ENCODE data around the gene SH3D21. TPM values are rescaled to one million over a fixed set of nuclear protein-coding genes. Genes with fewer than 3 reads are reported as not detected.

Gene SH3D21
- total RNA-seq, 1 donor from 2014 or later = 8.5 TPM

- Histone ChIP-seq H3K4me3 (no peak overlapping the region), H3K9me3 (no peaks in the 10 kb centered on the region), H3K36me3 (no peaks in the 10 kb centered on the region), H3K4me1 (peaks cover 12% of the 10 kb centered on the region), H3K27ac (no peak overlapping the region), H3K27me3 (ENCODE audit: low read depth) (no peaks in the 10 kb centered on the region)
- intact Hi-C loops (cut with DNase I) = no loop called here
- no peak for TF ChIP-seq CTCF (IDR thresholded peaks at IDR 0.05)
- ATAC-seq (no peak), DNase-seq (no peak)
Observed at GRCh38 chr1:36329817-36330216, 23.6 kb downstream of the SH3D21 start.

GRCh38 chr1:36330940-36331339 is 24.8 kb downstream of the SH3D21 start:
- DNase-seq = no peak
- H3K27ac ChIP-seq = no peak overlapping the region

GRCh38 chr1:36337830-36338229 is 31.7 kb downstream of the SH3D21 start:
- no peak for TF ChIP-seq CTCF (IDR thresholded peaks at IDR 0.05)
- no peak overlapping the region for H3K27ac ChIP-seq
- DNase-seq (no peak), ATAC-seq (no peak)
- no peaks in the 10 kb centered on the region for H3K27me3 ChIP-seq (ENCODE audit: low read depth)
- H3K36me3 ChIP-seq = peaks cover 31% of the 10 kb centered on the region
- H3K4me1 ChIP-seq = peaks cover 19% of the 10 kb centered on the region
- intact Hi-C loops (cut with DNase I) = no loop called here
- no peaks in the 10 kb centered on the region for H3K9me3 ChIP-seq
- H3K4me3 ChIP-seq = no peak overlapping the region

More at GRCh38 chr1:36330940-36331339, 24.8 kb downstream of the SH3D21 start:
- TF ChIP-seq CTCF (IDR thresholded peaks at IDR 0.05) = no peak
- Histone ChIP-seq H3K27me3 (ENCODE audit: low read depth) (no peaks in the 10 kb centered on the region), H3K36me3 (no peaks in the 10 kb centered on the region), H3K9me3 (no peaks in the 10 kb centered on the region), H3K4me1 (peaks cover 12% of the 10 kb centered on the region), H3K4me3 (no peak overlapping the region)
- ATAC-seq = no peak
- intact Hi-C loops (cut with DNase I) = no loop called here

GRCh38 chr1:36339215-36339614 is 33.0 kb downstream of the SH3D21 start:
- peaks cover 44% of the 10 kb centered on the region for H3K36me3 ChIP-seq
- TF ChIP-seq CTCF (IDR thresholded peaks at IDR 0.05) = no peak

GRCh38 chr1:36339615-36340014 is 33.4 kb downstream of the SH3D21 start:
- no peak for ATAC-seq
- Histone ChIP-seq H3K4me1 (peaks cover 19% of the 10 kb centered on the region), H3K36me3 (peaks cover 48% of the 10 kb centered on the region), H3K4me3 (no peak overlapping the region), H3K9me3 (no peaks in the 10 kb centered on the region), H3K27me3 (ENCODE audit: low read depth) (no peaks in the 10 kb centered on the region), H3K27ac (no peak overlapping the region)
- intact Hi-C loops (cut with DNase I) = loop anchor here (5.0 kb wide), 1 partner anchor 83 kb away; no protein-coding TSS in a partner anchor
- TF ChIP-seq CTCF (IDR thresholded peaks at IDR 0.05) = no peak
- no peak for DNase-seq

More at GRCh38 chr1:36339215-36339614, 33.0 kb downstream of the SH3D21 start:
- H3K4me1 ChIP-seq = peaks cover 19% of the 10 kb centered on the region
- H3K9me3 ChIP-seq = no peaks in the 10 kb centered on the region
- H3K4me3 ChIP-seq = no peak overlapping the region
- intact Hi-C loops (cut with DNase I) = no loop called here
- ATAC-seq (no peak), DNase-seq (no peak)
- no peaks in the 10 kb centered on the region for H3K27me3 ChIP-seq (ENCODE audit: low read depth)
- H3K27ac ChIP-seq = no peak overlapping the region
